KMS-11 (cell line): ENCODE data around the gene RIN1.

Source experiments
- H2AFZ ChIP-seq: fragments of 200-600 bp; sonication (generic); 2 replicates; pipeline ENCODE4 v1.6.1; 2016; ENCODE audit warnings: antibody characterized with exemption, mixed run types, low read depth
- H3K27ac ChIP-seq: fragments of 200-600 bp; sonication (generic); 2 replicates; pipeline ENCODE4 v1.6.1; 2016; ENCODE audit warnings: mild to moderate bottlenecking, mixed run types
- H3K27me3 ChIP-seq: fragments of 200-600 bp; sonication (generic); 2 replicates; pipeline ENCODE4 v1.6.1; 2017; ENCODE audit warnings: mild to moderate bottlenecking, low read depth, mixed run types, moderate library complexity; ENCODE audit not compliant: insufficient read depth
- H3K36me3 ChIP-seq: fragments of 200-600 bp; sonication (generic); 2 replicates; pipeline ENCODE4 v1.6.1; 2017; ENCODE audit warnings: mild to moderate bottlenecking, mixed run types; ENCODE audit not compliant: insufficient read depth
- H3K4me1 ChIP-seq: fragments of 200-600 bp; sonication (generic); 2 replicates; pipeline ENCODE4 v1.6.1; 2016; ENCODE audit warnings: mild to moderate bottlenecking, low read depth, mixed run types; ENCODE audit not compliant: poor library complexity, severe bottlenecking
- H3K4me2 ChIP-seq: fragments of 200-600 bp; sonication (generic); 2 replicates; pipeline ENCODE4 v1.7.0; 2016; ENCODE audit warnings: mild to moderate bottlenecking, mixed run types
- H3K4me3 ChIP-seq: fragments of 200-600 bp; sonication (generic); IDR thresholded peaks from 2 replicates; pipeline ENCODE4 v1.6.1; 2017; ENCODE audit warnings: low read depth, low read length, mixed read lengths; ENCODE audit not compliant: insufficient read depth
- H3K79me2 ChIP-seq: fragments of 200-600 bp; sonication (generic); 2 replicates; pipeline ENCODE4 v1.6.1; 2016; ENCODE audit warnings: low read depth, mixed run types; ENCODE audit not compliant: insufficient read depth
- H3K9ac ChIP-seq: fragments of 200-600 bp; sonication (generic); 2 replicates; pipeline ENCODE4 v1.6.1; 2016; ENCODE audit warnings: mild to moderate bottlenecking, mixed run types
- H4K20me1 ChIP-seq: fragments of 200-600 bp; sonication (generic); 2 replicates; pipeline ENCODE4 v1.6.1; 2016; ENCODE audit warnings: mild to moderate bottlenecking, mixed run types; ENCODE audit not compliant: insufficient read depth
- TF ChIP-seq, protein P1 (sequence below): fragments of 200-600 bp; sonication (generic); conservative IDR thresholded peaks from 2 replicates; pipeline ENCODE4 v1.6.1; 2017; ENCODE audit warnings: low read depth, mild to moderate bottlenecking, antibody characterized with exemption, low read length, moderate library complexity, mixed read lengths

The RIN1 gene

DNA sequence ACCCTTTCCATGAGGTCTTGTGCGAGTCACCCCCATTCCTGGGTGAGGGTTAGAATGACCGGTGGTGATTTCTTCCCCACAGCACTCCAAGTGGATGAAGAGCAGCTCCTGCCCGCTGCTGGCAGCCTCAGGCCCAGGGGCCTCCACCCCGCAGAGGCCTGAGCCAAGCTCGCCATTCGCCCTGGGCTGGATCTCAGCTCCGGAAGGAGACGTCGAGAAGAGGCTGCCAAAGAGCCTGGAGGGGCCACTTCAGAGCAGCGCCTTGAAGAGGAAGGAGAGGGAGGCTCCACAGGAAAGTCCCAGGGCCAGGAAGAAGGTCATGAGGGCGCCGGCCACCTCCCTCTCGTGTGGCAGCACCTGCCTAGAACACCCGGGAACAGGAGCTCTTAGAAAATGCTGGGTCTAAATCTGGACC, 27.0 kb upstream of the RIN1 start:
- Histone ChIP-seq H3K4me2 (no peak overlapping the region), H4K20me1 (no peaks in the 10 kb centered on the region), H3K4me1 (no peaks in the 10 kb centered on the region), H3K27me3 (peaks cover 15% of the 10 kb centered on the region; the same call in 1 of the 2 replicates), H3K36me3 (no peaks in the 10 kb centered on the region), H3K79me2 (no peaks in the 10 kb centered on the region), H2AFZ (no peak overlapping the region), H3K4me3 (no peak overlapping the region), H3K27ac (no peak overlapping the region), H3K9ac (no peak overlapping the region)
- TF ChIP-seq, protein P1, sequence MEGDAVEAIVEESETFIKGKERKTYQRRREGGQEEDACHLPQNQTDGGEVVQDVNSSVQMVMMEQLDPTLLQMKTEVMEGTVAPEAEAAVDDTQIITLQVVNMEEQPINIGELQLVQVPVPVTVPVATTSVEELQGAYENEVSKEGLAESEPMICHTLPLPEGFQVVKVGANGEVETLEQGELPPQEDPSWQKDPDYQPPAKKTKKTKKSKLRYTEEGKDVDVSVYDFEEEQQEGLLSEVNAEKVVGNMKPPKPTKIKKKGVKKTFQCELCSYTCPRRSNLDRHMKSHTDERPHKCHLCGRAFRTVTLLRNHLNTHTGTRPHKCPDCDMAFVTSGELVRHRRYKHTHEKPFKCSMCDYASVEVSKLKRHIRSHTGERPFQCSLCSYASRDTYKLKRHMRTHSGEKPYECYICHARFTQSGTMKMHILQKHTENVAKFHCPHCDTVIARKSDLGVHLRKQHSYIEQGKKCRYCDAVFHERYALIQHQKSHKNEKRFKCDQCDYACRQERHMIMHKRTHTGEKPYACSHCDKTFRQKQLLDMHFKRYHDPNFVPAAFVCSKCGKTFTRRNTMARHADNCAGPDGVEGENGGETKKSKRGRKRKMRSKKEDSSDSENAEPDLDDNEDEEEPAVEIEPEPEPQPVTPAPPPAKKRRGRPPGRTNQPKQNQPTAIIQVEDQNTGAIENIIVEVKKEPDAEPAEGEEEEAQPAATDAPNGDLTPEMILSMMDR = no peak

DNA sequence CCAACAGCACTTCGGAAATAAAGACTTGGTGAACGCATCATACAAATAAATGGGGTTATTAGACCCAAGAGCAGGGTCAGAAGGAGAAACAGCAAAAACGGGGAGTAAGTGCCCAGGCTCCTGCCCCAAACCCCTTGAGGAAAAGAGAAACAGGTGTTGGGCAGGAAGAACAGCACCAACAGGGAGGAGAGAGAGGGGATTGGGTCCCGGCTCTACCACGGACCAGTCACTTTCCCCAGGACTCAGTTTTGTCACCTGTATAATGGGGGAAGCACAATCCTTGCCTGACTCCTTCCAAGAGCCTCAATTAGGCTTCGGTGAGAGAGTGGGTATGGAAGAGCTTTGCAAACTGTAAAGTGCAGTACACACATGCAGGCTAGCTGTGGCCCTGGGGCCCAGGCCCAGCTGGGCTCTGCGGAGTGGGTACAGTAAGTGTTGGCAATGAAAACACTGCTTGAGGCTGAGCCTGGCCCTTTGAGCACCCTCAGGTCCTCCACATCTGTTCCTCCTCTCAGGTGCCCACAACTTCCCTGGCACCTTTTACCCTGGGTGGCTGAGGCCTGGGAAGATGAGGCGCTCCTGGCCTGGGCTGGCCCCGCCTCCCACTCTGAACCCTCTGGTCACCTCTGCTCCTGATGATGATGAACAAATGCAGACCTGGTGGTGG, 26.4 kb upstream of the RIN1 start:
- TF ChIP-seq, protein P1 = no peak
- Histone ChIP-seq H3K79me2 (no peaks in the 10 kb centered on the region), H3K27me3 (peaks cover 11% of the 10 kb centered on the region; the same call in 1 of the 2 replicates), H3K4me1 (no peaks in the 10 kb centered on the region), H3K36me3 (no peaks in the 10 kb centered on the region), H2AFZ (no peak overlapping the region), H3K4me3 (no peak overlapping the region), H3K4me2 (no peak overlapping the region), H3K27ac (no peak overlapping the region), H4K20me1 (no peaks in the 10 kb centered on the region), H3K9ac (no peak overlapping the region)

DNA sequence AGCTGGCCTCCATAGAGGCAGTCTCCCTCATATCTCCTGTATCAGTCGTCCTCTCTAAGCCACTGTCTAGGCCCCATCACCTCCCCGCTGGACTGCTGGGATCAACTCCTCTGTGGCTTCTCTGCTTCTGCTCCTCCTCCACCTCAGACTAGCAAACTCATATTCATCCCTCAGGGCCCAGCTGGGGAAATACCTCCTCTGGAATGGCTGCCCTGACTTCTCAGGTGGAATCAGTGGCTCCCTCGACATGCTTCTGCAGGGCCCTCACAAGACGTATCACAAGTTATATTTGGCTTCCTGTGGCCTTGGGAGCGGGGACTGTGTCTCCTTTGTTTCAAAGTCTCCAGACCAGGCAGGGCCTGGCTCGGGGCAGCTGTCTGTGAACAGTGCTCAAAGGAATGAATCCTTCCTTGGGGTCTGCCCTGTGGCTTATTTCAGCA, 25.3 kb upstream of the RIN1 start:
- Histone ChIP-seq H3K27ac (no peak overlapping the region), H3K4me3 (no peak overlapping the region), H3K4me2 (no peak overlapping the region), H2AFZ (no peak overlapping the region), H3K79me2 (no peaks in the 10 kb centered on the region), H3K27me3 (peaks cover 3% of the 10 kb centered on the region; the same call in 1 of the 2 replicates), H3K4me1 (no peaks in the 10 kb centered on the region), H3K36me3 (no peaks in the 10 kb centered on the region), H4K20me1 (no peaks in the 10 kb centered on the region), H3K9ac (no peak overlapping the region)
- TF ChIP-seq, protein P1 = no peak

DNA sequence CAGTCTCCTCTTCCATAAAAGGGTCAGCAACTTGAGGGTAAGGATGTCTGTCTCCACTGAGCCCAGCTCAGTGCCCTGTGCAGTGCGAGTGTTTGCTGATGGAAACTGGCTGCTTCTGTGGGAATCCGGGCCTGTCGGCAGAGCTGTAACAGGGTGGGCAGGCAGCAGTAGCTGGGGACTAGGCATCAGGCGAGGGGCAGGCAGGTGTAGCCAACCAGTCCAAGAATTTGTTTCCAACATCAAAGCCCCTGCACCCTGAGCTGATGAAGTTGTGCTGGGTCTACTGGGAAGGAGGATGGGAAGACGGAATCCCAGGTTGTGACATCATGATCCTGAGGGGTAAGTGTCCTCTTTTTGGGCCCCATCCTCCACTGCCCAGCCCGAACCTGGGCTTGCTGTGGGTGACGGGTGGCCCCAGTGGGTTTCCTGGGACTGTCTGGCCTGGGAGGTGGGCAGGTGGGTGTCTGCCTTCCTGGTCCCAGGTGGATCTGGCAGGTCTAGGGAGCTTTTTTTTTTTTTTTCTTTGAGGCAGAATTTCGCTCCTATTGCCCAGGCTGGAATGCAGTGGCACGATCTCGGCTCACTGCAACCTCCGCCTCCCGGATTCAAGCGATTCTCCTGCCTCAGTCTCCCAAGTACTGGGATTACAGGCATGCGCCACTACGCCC, 24.3 kb upstream of the RIN1 start:
- no peak overlapping the region for H2AFZ ChIP-seq
- H3K4me2 ChIP-seq = no peak overlapping the region
- no peak overlapping the region for H3K4me3 ChIP-seq
- TF ChIP-seq, protein P1 = no peak
- H3K4me1 ChIP-seq = no peaks in the 10 kb centered on the region
- H3K36me3 ChIP-seq = no peaks in the 10 kb centered on the region
- no peaks in the 10 kb centered on the region for H4K20me1 ChIP-seq
- no peak overlapping the region for H3K27ac ChIP-seq
- H3K9ac ChIP-seq = no peak overlapping the region
- no peaks in the 10 kb centered on the region for H3K27me3 ChIP-seq
- no peaks in the 10 kb centered on the region for H3K79me2 ChIP-seq
